Right renal cortex interstitium (tissue), 3 donors: ENCODE measurements around the gene THADA. TPM values are rescaled to one million over a fixed set of nuclear protein-coding genes. Genes with fewer than 3 reads are reported as not detected.
"Not testable (repeated sequence)": the region's sequence is repeated elsewhere in the genome, so short reads cannot be mapped to it uniquely, and the experiment has no call there.

ENCODE experiments used
- DNase-seq, 3 donors: peaks; one replicate each; pipeline ENCODE4 v3.0.0-alpha.2; 2013; ENCODE audit warnings: low read depth in 3 of 3, low spot score in 2 of 3
- polyA plus RNA-seq, 3 donors: library from polyadenylated mRNA; unstranded; fragments of 120-200 nt; gene quantifications; one replicate each; pipeline ENCODE4 v1.2.1, GENCODE V29; 2013; ENCODE audit not compliant: insufficient read length in 3 of 3

Gene THADA
- polyA plus RNA-seq, 3 donors = 33.6 to 35.1 (median 34.5) TPM

DNA sequence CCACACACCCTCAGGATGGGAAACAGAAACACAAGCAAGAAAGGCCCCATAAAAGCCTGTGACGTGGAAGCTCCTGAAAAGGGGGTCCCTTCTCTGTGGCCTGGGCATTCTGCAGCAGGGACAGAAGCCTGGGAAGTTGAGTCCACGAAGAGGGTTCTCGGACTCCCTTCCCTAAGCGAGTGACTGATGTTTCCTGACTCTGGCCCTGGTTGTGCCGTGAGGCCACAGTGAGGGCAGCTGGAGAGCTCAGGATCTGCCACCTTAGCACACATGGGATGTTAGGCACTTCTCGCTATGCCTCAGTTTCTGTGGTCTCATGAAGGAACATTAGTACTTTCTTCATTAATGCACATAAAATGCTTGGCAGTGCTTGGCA lies 282.2 kb downstream of the THADA start:
- no peak for DNase-seq

DNA sequence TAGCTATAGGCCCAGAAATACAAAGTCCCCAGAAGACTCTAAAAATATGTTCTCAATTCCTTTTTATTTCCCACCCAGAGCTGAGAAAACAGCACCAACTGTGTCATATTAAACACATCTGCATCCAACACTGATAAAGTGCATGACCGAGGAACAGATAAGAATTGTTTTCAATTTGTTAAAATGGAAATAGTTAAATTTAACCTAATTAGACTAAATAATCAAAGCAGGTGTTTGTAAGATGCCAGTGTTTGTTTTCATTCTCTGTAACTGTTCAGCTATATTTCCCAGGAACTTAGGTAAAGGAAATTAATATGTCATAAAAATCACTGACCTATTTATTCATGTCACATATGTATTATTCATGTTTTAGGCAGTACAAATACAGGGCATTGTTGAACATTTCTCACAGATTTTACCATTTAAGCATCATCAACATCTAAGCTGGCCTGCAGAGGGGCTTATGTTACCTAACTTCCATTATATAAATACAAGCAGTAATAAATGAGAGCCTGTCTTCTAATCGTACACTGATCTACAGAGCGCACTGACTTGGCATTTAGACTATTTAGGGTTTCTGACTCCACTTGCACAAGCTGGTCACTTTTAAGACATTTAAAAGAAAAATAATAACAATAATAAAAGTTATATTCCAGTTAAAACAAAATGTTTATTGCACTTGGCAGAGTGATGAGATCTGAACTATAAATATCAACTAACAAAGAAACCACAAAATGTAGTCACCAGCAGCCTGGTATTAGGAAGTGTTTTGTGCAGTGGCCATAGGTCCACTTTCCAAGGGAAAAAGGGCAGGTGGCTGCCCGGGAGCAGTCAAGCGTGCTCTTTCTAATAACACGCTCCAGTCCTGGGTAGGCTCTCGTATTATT lies 282.8 kb downstream of the THADA start:
- no peak for DNase-seq

DNA sequence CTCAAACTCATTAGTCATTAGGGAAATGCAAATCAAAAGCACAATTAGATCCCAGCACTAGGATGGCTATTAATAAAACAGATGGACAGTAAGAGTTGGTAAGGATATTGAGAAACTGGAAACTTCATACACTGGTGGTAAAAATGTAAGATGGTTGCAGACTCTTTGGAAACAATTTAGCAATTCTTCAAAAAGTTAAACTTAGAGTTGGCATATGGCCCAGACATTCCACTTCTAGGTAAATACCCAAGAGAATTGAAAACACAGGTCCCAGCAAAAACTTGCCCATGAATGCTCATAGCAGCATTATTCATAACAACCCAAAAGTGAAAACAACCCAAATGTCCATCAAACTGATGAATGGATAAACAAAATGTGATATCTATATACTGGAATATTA lies 284.6 kb downstream of the THADA start:
- DNase-seq = no peak

DNA sequence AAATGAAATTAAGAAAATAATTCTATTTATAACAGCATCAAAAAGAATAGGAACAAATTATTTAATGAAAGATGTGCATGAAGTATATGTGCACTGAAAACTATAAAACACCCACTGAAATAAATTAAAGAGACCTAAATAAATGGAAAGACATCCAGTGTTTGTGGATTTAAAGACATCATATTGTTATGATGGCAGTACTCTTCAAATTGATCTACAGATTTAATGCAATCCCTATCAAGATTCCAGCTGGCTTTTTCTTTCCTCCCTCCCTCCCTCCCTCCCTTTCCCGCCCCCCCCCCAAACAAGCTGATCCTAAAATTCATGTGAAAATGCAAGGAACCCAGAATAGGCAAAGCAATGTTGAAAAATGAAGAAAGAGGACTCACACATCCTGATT lies 285.9 kb downstream of the THADA start:
- DNase-seq = no peak

DNA sequence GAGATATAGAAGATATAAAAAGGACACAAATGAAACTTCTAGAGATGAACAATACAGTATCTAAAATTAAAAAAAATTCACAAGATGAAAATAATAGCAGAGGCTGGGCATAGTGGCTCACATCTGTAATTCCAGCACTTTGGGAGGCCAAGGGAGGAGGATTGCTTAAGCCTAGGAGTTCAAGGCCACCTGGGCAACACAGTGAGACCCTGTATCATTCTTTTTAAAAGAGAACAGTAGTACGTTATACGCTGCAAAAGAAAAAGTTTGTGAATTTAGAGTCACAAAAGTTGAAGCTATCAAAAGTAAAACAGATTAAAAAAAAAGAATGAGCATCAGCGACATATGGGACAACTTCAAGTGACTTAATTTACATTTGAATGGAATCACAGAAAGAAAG lies 287.9 kb downstream of the THADA start:
- no peak for DNase-seq

DNA sequence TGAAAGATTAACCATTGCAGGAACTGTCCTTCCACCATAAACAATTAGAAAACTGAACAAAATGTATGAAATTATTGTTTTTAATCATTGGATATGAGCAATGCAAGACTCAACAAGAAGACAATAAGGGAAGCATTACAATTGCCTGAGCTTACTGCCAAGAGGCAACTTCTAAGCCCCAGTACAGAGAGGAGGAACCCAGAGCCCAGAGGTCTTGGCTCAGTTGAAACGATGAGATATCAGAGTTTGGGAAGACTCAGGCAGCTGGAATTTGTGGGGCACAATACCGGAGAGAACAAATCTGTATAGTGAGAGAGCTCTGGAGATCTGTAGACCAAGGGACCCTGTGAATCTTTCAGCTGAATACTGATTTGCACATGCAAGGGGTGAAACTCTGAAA lies 288.8 kb downstream of the THADA start:
- no peak for DNase-seq

DNA sequence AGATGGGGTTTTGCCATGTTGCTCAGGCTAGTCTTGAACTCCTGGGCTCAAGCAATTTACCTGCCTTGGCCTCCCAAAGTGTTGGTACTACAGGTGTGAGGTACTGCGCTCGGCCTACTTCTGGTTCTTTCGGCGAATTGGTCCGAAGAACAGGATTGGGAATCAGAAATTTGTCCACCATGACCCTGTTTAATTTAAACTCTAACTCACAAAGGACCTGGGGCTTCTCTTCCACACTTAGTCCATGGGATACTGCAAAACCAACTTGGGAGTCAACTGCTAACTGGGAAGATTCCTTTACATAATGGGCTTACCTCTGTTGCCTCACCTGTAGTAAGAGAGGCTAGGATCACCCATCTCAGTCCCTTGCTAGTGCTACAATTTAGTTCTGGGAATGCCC lies 289.6 kb downstream of the THADA start:
- DNase-seq = no peak

DNA sequence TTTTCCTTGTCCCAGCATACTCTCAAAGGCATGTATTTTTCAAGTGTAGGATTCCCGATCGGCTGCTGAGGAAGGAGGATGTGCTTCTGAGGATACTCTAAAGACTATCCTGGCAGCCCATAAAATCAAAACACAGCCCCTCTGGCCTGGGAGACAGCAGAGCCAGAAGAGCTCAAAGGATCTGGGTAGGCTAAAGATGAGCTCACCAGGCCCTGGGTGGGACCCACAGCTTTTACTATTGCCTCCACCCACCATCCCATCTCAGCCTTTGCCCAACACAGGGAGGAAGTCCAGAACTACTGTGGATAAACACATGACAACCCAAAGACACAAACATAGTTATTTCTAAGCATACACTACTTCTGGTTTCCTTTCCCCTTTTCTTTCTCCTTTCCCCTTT lies 290.3 kb downstream of the THADA start:
- DNase-seq = no peak

DNA sequence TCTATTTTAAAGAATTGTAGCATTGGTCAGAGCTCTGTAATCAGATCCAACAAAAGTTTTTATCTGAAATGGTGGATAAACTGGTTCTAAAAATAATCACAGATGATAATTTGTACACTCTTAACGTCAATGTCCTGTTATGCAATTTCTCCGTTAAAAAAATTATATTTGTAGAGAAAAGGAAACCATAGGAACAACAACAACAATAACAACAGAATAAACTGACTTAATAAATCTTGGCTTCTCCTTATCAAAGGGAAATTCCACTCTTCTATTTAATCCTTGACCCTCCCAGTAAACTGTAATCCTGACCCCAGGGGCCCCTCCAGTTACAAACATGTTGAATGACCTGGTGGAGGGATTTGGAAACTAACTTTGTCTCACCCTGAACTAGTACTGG lies 290.8 kb downstream of the THADA start:
- no peak for DNase-seq

DNA sequence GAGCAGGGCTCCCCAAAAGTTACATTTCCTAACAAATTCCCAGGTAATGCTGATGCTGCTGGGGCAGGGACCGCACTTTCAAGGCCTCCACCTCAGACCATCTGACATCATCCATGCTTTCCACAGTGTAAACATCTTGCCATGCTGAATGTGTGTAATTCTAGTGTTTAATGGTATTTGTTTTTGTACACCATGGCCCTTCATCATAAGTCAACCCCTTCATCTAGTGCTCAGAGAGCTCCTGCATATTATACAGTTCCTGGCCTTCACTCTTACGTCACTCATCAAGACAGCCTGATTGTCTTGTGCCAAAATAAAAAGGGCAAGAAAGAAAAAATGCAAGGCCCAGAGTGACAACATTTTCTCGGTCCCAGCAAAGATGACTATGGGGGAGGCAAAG lies 291.9 kb downstream of the THADA start:
- no peak for DNase-seq

DNA sequence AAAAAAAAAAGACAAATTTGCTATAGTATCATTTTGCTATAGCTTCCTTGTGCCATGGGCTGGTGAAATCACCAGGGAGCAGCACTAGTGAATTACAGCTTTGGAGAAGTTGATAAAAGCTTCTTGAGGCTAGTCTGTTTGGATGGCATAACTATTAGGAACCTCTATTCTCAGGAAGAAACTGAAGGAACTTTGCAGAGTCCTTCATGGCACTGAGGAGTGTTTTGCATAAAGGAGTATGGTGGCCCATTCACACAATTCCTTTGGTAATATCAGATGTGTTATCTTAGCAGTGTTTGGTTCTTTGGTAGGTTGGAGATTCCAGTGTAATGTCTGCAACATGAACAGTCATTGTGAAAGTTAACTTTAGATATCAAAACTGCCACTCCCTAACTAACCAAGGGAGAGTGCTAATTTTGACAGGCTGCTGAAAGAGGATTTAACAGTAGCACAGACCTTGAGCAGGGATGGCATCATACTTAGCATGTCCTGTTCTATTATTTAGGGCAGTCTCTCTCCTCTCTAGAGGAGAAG lies 292.8 kb downstream of the THADA start:
- DNase-seq = no peak

DNA sequence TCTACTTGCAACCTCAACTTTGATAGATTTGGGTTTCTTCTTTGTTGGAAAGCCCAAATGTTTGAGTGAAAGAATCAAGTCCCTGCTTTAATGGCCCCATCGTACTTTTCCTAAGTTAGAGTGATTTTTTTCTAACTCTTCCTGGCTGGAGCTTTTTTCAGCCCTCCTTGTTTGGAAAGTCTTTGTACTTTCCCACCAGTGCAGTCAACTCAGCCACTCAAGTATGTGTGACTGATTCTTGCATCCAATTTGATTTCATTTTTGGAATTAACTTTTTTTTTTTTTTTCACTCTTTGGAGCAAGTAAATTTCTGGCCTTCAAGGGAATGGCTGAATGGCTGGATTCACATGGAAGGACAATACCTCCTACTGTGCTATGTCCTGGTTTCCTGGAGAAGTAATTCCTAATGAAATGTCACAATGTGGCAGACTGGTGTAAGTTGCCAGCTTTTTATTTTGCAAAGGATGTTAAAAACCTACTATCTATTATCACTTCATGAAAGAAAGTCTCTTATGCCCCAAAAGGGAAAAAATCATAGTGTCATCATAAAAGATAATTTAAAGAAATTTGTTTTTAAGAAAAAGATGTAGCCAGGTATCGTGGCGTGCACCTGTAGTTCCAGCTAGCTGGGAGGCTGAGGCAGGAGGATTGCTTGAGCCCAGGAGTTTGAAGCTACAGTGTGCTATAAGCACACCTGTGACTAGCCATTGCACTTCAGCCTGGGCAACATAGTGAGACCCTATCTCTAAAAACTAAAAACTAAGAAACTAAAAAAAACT lies 293.5 kb downstream of the THADA start:
- DNase-seq = no peak

DNA sequence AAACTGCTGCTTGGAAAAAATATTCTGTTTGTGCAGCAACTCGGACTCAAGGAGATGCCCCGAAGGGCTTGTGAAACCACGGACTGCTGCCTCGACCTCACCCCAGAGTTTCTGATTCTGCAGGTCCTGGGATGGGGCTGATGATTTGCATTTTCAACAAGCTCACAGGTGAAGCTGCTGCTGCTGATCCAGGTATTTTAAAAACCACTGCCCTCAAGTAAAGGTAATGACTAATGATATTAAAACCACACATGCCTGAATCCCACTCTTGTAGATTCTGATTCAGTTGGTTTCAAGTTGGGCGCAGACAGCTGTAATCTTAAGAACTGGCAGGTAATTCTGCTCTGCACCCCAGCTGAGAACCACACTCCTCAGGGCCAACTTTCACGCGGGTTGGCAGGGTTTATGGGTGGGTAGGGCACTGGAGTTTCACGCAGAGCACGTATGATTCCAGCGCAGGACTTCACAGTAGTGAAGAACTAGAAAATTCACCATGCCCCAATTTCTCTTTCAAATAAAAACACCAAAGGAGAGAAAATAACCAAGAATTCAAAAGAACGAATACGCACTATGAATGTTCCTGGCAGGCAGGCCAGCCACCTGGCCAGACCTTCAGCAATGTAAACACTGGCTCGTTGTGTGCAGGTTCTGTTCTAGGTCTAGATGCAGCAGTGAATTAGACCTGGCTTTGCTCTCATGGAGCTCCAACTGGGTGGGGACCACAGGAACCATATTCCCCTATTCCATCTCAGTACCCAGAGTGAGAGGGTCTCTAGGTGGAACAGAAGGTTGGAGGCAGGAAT lies 294.9 kb downstream of the THADA start:
- DNase-seq = no peak

DNA sequence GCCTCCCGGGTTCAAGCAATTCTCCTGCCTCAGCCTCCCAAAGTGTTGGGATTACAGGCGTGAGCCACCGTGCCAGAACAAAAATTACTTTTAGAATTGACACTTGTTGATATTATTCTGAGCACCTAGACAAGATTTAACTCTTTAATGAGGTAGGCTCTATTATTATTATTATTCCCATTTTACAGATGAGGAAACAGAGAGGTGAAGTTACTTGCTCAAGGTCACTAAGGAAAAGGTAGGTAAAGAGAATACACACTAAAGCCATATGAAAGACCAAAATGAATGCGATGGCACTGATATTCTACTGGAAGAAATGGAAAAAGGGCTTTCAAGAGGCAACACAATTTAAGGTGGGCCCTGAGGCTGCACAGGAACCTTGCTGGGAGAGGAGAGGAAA lies 295.6 kb downstream of the THADA start:
- no peak for DNase-seq

DNA sequence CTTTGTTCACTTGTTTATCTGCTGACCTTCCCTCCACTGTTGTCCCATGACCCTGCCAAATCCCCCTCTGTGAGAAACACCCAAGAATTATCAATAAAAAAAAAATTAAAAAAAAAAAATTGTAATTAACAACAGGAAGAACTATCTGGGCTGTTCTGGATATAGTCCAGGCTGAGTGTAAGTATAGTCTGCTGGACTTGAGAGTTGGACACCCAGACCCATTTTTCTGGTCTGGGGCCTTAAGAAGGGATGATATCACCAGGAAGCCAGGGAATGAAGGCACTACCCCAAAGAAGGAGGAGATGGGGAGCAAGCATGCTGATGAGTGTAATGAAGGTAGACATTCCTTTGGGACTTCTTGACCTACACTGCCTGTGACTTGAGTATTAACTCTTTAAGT lies 297.3 kb downstream of the THADA start:
- DNase-seq = no peak

DNA sequence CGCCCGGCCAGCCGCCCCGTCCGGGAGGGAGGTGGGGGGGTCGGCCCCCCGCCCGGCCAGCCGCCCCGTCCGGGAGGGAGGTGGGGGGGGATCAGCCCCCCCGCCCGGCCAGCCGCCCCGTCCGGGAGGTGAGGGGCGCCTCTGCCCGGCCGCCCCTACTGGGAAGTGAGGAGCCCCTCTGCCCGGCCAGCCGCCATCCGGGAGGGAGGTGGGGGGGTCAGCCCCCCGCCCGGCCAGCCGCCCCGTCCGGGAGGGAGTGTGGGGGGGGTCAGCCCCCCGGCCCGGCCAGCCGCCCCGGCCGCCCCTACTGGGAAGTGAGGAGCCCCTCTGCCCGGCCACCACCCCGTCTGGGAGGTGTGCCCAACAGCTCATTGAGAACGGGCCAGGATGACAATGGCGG lies 298.1 kb downstream of the THADA start:
- not testable (repeated sequence) for DNase-seq

DNA sequence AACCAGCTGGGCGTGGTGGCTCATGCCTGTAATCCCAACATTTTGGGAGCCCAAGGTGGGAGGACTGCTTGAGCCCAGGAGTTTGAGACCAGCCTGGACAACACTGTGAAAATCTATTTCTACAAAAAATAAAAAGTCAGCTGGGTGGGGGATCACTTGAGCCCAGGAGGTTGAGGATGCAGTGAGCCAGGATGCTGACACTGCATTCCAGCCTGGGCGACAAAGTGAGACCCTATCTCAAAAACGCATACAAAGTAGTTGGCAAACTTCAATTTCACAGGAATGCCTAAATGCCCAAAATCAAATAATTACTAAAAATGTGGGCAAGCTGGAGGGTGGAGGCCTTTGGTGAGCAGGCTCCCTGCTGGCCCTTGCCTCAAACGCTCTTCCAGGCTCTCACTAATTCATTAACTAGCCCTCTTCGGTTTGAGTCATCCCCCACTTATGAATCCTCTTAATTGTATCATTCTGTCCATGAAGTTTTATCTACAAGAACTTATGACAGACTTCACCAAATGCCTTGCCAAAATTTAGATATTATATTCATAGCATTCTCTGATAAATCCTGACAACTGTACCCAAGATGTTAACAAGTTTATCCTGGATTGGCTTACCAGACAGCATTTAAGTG lies 300.8 kb downstream of the THADA start:
- no peak for DNase-seq

DNA sequence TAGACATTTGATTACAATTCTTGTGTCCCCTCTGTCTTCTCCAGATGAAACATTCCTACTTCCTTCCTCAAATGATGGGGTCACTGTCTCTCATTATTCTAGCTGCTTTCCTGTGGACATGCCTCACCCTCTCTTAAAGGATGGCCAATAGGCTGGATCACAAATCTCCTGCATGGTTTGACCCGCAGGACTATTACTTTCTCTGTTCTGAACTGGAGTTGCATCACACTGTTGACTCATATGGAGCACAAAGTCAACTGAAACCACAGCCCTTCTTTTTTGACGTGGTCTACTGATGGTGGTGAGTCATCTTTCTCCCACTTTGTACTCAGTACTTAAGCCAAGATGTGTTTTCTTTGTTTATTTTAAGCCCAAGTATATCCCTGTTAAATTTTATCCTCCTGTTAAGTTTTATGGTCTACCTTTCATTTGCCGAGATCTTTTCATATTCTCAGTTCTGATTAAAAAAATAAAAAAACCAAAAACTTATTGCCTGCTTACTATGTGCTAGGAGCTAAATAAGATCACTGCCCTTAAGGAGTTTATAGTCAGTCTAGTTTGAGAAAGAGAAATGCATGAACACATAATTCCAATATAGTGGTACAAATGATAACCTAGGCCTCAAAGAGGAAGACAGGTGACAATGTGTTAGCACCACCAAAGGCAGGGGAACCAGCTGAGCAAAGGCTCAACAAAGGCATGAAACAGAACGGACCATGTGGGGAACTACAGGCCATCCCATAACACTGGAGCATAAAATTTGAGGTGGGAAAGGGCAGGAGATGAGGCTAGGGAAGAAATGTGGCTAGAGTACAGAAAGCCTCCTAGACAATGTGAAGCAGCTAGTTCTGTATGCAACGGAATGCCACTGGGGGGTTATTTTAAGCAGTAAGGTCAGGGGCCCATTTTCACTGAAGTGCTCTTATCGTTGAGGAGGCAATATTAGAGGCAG lies 301.8 kb downstream of the THADA start:
- DNase-seq = no peak
